GM21786 (cell line): ENCODE data around the gene RNGTT.

Source experiments
- ATAC-seq: cut with Tn5 transposase; IDR thresholded peaks from one replicate; pipeline ENCODE4 v1.9.1; 2021; ENCODE audit not compliant: unreplicated experiment

RNGTT gene

GRCh38 chr6:88670369-88670768 lies 293.0 kb downstream of the RNGTT start:
- no peak for ATAC-seq

- no peak for ATAC-seq
Measured at GRCh38 chr6:88669475-88669874, 293.9 kb downstream of the RNGTT start.

GRCh38 chr6:88666901-88667300 lies 296.5 kb downstream of the RNGTT start:
- ATAC-seq, result no peak

GRCh38 chr6:88665131-88665530 lies 298.3 kb downstream of the RNGTT start:
- ATAC-seq, result no peak

- no peak for ATAC-seq
Measured at GRCh38 chr6:88663801-88664200, 299.6 kb downstream of the RNGTT start.

- ATAC-seq, result peak; percentile 62
Measured at GRCh38 chr6:88662653-88663174, 300.7 kb downstream of the RNGTT start.

- peak; percentile 63 for ATAC-seq
Measured at GRCh38 chr6:88662163-88662580, 301.2 kb downstream of the RNGTT start.

GRCh38 chr6:88661136-88661535 lies 302.3 kb downstream of the RNGTT start:
- ATAC-seq, result no peak

GRCh38 chr6:88655586-88655985 lies 307.8 kb downstream of the RNGTT start:
- no peak for ATAC-seq

- ATAC-seq, result no peak
Measured at GRCh38 chr6:88653936-88654335, 309.5 kb downstream of the RNGTT start.

- no peak for ATAC-seq
Measured at GRCh38 chr6:88651400-88651799, 312.0 kb downstream of the RNGTT start.

- ATAC-seq, result no peak
Measured at GRCh38 chr6:88650979-88651378, 312.4 kb downstream of the RNGTT start.

GRCh38 chr6:88650029-88650619 lies 313.3 kb downstream of the RNGTT start:
- peak; percentile 94 for ATAC-seq

GRCh38 chr6:88641178-88641903 lies 322.1 kb downstream of the RNGTT start:
- ATAC-seq, result peak; percentile 91

GRCh38 chr6:88637761-88638545 lies 325.5 kb downstream of the RNGTT start:
- ATAC-seq, result no peak

GRCh38 chr6:88636871-88637270 lies 326.5 kb downstream of the RNGTT start:
- no peak for ATAC-seq

GRCh38 chr6:88633782-88634181 lies 329.6 kb downstream of the RNGTT start:
- no peak for ATAC-seq

GRCh38 chr6:88631830-88632229 lies 331.6 kb downstream of the RNGTT start:
- peak; percentile 50 for ATAC-seq

GRCh38 chr6:88629838-88630494 lies 333.5 kb downstream of the RNGTT start:
- peak; percentile 49 for ATAC-seq

- ATAC-seq, result no peak
Measured at GRCh38 chr6:88626460-88626859, 337.0 kb downstream of the RNGTT start.

- ATAC-seq, result no peak
Measured at GRCh38 chr6:88623531-88623930, 339.9 kb downstream of the RNGTT start.
